Daoy (cell line): ENCODE data around the gene HNRNPDL. TPM values are rescaled to one million over a fixed set of nuclear protein-coding genes. Genes with fewer than 3 reads are reported as not detected.
"Not testable (repeated sequence)": the region's sequence is repeated elsewhere in the genome, so short reads cannot be mapped to it uniquely, and the experiment has no call there.

ENCODE experiments used
- DNase-seq: peaks from one replicate; pipeline ENCODE4 v3.0.0-alpha.2; 2015; ENCODE audit warnings: low read depth
- total RNA-seq: library from RNA; depleted of rRNA; stranded (reverse); fragments of >200 nt; shearing (Covaris generic); gene quantifications from 2 replicates; pipeline ENCODE4 v1.2.3, GENCODE V29; 2014

The HNRNPDL gene
- total RNA-seq, 1 experiment from 2014 or later = 206 TPM

DNA sequence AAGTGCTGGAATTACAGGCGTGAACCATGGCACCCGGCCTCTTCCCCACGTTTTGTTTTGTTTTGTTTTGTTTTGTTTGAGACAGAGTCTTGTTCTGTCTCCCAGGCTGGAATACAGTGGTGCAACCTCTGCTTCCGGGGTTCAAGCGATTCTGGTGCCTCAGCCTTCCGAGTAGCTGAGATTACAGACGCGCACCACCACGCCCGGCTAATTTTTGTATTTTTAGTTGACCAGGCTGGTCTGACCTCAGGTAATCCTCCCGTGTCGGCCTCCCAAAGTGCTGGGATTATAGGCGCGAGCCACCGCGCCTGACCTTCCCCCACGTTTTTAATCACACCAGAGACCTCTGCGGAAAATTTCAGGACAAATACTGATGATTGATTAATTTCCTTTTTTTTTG, 2.3 kb upstream of the HNRNPDL start:
- no peak for DNase-seq

DNA sequence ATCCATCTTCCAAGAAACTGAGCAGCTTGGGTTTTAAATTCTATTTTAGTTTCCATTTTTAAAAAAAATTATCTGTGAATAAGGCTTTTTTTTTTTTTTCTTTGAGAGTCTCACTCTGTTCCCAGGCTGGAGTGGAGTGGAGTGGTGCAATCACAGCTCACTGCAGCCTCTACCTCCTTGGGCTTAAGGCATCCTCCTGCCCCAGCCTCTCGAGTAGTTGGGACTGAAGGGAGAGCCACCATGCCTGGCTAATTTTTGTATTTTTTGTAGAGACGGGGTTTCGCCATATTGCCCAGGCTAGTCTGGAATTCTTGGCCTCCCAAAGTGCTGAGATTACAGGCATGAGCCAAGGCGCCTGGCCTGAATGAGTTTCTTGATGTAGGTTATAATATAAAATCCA, 1.6 kb upstream of the HNRNPDL start:
- DNase-seq = no peak

GRCh38 chr4:82430964-82431745, 893 bp upstream of the HNRNPDL start:
- peak; percentile 12 for DNase-seq

- no peak for DNase-seq
Measured at GRCh38 chr4:82429728-82430192, 502 bp downstream of the HNRNPDL start.

GRCh38 chr4:82428969-82429727, 1.1 kb downstream of the HNRNPDL start:
- DNase-seq = peak; percentile 90

- DNase-seq = no peak
Measured at GRCh38 chr4:82428526-82428968, 1.7 kb downstream of the HNRNPDL start.

GRCh38 chr4:82425478-82425877, 4.8 kb downstream of the HNRNPDL start:
- DNase-seq = no peak

DNA sequence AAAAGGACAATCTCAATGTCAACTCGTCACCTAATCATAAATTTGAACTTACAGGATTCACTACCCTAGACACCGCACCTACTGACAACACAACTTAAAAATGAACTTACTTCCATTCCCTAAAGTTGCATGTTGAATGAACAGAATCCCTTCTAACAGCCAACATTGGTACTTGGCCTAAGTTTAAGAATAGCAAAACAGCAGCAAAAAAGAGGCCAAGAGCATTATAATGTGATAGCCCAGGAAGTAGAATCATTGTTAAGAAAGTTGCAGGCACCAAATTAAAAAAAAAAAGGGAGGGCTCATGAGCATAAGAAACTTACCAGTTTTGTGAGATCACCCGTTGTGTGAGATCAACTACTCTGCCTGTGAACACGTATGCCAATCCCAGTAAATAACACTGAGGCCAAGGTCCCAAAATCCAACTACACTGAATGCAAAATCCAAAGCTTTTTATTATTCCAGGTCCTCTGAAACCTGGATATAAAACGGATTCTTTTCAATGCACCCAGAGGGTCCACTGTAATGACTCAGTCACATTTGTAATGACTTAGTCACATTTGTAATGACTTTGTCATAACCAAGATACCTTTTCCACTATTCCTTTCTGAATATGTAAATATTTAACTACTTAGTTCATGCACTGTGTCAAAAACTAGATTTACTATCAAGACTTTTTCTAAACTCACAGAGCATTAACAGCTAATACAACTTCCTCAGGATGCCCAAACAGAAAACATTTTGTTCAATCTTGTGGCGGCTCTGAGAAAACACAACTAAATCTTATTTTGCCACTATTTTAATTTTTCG, 6.8 kb downstream of the HNRNPDL start:
- DNase-seq = peak; percentile 15

DNA sequence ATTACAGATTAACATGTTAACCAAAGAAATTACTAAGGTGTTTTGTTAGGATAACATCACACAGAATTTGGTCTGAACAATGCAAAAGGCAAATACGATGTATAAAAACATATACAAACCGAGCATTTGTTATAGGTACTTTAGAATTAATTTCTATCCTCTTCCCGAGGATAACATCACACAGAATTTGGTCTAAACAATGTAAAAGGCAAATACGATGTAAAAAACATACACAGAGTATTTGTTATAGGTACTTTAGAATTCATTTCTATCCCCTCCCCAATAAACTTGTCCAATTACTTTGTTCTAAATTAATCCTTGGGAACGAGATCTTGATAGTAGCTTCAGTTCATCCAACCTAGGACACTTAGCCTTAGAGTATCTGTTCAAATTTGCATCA, 7.6 kb downstream of the HNRNPDL start:
- DNase-seq = no peak

- no peak for DNase-seq
Measured at GRCh38 chr4:82421796-82422560, 8.3 kb downstream of the HNRNPDL start.

DNA sequence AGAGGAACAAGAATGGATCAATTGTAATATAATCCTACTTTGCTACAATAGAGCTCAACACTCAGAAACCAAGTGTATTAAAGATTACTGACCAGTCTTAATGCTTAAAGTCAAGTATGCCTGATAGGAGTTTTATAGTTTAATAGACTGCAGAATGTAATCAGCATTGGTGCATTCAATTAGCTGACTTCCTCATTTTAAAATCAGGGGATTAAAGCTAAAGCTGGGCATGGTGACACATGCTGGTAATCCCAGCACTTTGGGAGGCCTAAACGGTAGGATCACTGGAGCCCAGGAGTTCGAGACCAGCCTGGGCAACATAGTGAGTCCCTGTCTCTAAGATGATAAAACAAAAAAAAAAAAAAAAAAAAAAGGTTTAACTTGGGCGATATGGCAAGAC, 10.8 kb downstream of the HNRNPDL start:
- no peak for DNase-seq

- no peak for DNase-seq
Measured at GRCh38 chr4:82415922-82416365, 14.3 kb downstream of the HNRNPDL start.

GRCh38 chr4:82415061-82415460, 15.2 kb downstream of the HNRNPDL start:
- DNase-seq = not testable (repeated sequence)

DNA sequence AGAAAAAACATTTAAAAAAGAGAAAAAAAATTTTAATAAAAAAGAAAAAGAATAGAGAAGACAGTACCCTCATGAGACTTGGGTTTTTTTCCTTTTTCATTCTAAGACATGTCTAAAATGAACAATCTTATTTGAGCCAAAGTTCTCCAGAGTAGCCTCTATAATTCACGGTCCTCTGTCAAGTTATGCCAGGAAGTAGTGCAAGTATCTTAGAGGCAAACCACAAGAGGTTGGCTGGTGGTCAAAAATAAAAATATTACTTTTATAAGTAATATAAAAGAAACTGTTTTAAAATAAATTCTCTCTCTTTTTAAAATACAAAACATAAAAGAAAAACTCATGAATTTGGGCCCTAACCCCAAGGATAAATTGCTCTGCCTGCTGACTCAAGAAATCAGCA, 26.5 kb downstream of the HNRNPDL start:
- no peak for DNase-seq

DNA sequence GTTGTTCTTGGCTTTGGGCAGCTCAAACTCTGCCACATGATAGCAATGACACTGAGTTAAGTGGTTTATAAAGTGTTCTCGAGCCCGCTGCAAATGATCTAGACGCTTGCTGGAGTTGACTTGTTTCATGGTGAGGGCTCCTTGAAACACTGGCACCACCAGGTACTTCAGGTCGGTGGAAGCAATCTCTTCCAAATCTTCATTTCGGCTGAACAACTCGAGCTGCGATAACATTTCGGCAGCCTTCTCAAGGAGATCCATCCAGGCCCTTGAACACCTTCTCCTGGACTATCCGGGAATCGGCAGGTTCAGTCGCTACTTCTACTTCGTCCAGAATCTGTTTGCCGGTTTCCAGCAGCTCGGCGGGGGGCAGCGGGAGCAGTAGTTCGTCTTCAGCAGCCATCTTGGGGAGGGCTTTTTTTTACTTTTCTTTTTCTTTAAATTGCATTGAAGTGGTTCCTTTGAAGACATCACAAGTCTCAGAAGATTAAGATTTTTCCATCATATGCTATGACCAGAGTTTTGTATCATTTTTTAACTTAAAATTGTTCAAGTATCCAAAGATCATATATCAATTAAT, 28.0 kb downstream of the HNRNPDL start:
- DNase-seq = no peak

DNA sequence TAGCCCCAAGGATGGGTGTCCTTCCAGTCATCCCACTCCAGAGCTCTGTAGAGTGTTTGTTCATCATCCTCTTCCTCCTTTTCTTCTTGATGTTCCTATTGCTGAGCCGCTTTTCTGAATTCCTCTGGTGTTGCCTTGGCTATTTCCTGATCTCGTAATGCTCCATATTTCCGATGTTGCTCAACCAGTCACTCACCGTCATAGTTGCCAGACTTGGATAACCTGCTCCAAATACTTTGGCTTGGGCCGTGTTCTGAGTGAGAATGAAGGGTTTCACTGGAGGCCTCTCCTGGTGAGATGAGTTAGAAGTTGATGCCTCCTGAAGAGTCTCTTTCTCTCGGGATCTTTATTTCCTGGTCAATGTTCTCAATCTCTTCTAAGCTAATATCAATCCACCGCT, 28.7 kb downstream of the HNRNPDL start:
- no peak for DNase-seq

DNA sequence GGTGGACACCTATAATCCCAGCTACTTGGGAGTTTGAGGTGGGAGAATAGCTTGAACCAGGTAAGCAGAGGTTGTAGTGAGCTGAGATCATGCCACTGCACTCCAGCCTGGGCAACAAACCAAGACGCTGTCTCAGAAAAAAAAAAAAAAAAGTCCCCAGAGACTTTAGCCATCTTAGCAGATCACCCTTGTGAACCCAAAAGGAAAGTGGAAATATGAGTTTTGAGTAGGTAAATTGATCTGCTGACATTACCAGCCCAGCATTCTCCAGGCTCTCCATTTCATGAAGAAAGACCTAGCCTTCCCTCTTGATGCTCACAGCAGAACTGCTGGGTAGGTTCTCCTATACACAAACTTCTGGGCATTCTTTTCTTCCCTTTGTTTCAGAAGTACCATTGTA, 32.0 kb downstream of the HNRNPDL start:
- no peak for DNase-seq

GRCh38 chr4:82397527-82397926, 32.7 kb downstream of the HNRNPDL start:
- no peak for DNase-seq

DNA sequence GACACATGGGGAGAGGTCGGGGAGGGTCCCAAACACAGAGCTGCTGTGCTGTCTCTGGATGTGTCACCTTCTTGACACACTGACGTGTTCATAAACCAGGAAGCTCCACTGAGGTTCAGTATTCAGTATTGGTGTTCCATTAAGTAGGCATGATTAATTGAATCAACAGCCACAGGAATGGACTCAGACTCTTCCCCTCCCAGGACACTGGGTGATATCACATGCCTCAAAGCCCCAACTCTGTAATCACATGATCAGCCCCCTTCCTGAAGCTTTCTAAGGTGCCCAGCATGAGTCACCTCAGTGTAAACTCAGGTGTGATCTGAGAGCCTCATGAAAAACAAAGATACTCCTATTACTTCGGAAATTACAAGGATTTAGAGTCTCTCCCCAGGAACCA, 35.4 kb downstream of the HNRNPDL start:
- no peak for DNase-seq

GRCh38 chr4:82390061-82390460, 40.2 kb downstream of the HNRNPDL start:
- not testable (repeated sequence) for DNase-seq

DNA sequence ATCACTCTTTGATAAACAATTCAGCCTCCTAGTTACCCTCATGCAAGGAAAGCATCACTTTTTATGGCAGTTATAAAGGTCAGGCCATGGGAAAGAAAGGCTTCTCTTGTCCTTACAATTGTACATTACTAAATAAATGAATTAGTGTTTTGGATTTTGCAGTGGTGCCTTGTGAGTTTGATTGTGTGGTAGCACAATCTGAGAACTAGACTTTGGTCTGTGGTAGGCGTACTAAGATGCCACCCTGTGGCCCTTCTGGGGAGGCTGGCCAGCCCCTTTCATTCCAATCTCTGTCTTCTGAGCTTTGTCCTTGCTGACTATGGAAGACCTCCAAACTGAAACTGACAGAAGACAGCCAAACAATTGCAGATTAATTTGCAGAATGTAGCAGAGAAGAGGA, 41.9 kb downstream of the HNRNPDL start:
- no peak for DNase-seq
